HG02840 (cell line): Measurements from ENCODE around the gene RHNO1.
"Not testable (repeated sequence)": the region's sequence is repeated elsewhere in the genome, so short reads cannot be mapped to it uniquely, and the experiment has no call there.

ENCODE experiments used
- ATAC-seq: cut with Tn5 transposase; IDR thresholded peaks from one replicate; pipeline ENCODE4 v1.9.1; 2021; ENCODE audit warnings: mild to moderate bottlenecking, moderate library complexity, moderate number of reproducible peaks; ENCODE audit not compliant: unreplicated experiment, low FRiP score

RHNO1 gene

GRCh38 chr12:2857576-2857975 is 19.4 kb upstream of the RHNO1 start:
- no peak for ATAC-seq

GRCh38 chr12:2858334-2858733 is 18.7 kb upstream of the RHNO1 start:
- ATAC-seq: no peak

- ATAC-seq: no peak
These were observed 18.0 kb upstream of the RHNO1 start for GRCh38 chr12:2858944-2859421.

- no peak for ATAC-seq
These were observed 16.9 kb upstream of the RHNO1 start for GRCh38 chr12:2860170-2860569.

- no peak for ATAC-seq
These were observed 14.1 kb upstream of the RHNO1 start for GRCh38 chr12:2862876-2863275.

- ATAC-seq: not testable (repeated sequence)
These were observed 13.6 kb upstream of the RHNO1 start for GRCh38 chr12:2863402-2863801.

GRCh38 chr12:2864198-2864597 is 12.8 kb upstream of the RHNO1 start:
- no peak for ATAC-seq

- ATAC-seq: not testable (repeated sequence)
These were observed 7.9 kb upstream of the RHNO1 start for GRCh38 chr12:2868986-2869632.

GRCh38 chr12:2876431-2877046 is 484 bp upstream of the RHNO1 start:
- ATAC-seq: peak; percentile 24

- ATAC-seq: no peak
These were observed 1.1 kb downstream of the RHNO1 start for GRCh38 chr12:2877953-2878732.

- no peak for ATAC-seq
These were observed 2.8 kb downstream of the RHNO1 start for GRCh38 chr12:2879853-2880252.

GRCh38 chr12:2884810-2885209 is 7.8 kb downstream of the RHNO1 start:
- no peak for ATAC-seq

GRCh38 chr12:2886768-2887450 is 9.9 kb downstream of the RHNO1 start:
- ATAC-seq: no peak

GRCh38 chr12:2890001-2890387 is 13.0 kb downstream of the RHNO1 start:
- no peak for ATAC-seq

GRCh38 chr12:2890388-2891239 is 13.6 kb downstream of the RHNO1 start, which contains the start of gene TULP3:
TSS of gene TULP3 (plus strand) at chr12:2890891. CDS start at chr12:2890948, 57 bp downstream.
- ATAC-seq: peak; percentile 98

GRCh38 chr12:2891240-2892053 is 14.4 kb downstream of the RHNO1 start:
- ATAC-seq: no peak

- ATAC-seq: no peak
These were observed 15.2 kb downstream of the RHNO1 start for GRCh38 chr12:2892246-2892645.

- ATAC-seq: no peak
These were observed 16.0 kb downstream of the RHNO1 start for GRCh38 chr12:2893007-2893406.

GRCh38 chr12:2895051-2895451 is 18.0 kb downstream of the RHNO1 start:
- ATAC-seq: no peak
